GM12892 (cell line): Measurements from ENCODE around the gene GABPB2.

ENCODE experiments used
- POLR2A ChIP-seq: IDR thresholded peaks from 2 replicates; pipeline ENCODE4 v1.6.1; 2011; ENCODE audit warnings: low read depth, low read length, control low read depth
- POLR2AphosphoS5 ChIP-seq: IDR thresholded peaks from 2 replicates; pipeline ENCODE4 v1.6.1; 2011; ENCODE audit warnings: low read depth, low read length, control low read depth

DNA sequence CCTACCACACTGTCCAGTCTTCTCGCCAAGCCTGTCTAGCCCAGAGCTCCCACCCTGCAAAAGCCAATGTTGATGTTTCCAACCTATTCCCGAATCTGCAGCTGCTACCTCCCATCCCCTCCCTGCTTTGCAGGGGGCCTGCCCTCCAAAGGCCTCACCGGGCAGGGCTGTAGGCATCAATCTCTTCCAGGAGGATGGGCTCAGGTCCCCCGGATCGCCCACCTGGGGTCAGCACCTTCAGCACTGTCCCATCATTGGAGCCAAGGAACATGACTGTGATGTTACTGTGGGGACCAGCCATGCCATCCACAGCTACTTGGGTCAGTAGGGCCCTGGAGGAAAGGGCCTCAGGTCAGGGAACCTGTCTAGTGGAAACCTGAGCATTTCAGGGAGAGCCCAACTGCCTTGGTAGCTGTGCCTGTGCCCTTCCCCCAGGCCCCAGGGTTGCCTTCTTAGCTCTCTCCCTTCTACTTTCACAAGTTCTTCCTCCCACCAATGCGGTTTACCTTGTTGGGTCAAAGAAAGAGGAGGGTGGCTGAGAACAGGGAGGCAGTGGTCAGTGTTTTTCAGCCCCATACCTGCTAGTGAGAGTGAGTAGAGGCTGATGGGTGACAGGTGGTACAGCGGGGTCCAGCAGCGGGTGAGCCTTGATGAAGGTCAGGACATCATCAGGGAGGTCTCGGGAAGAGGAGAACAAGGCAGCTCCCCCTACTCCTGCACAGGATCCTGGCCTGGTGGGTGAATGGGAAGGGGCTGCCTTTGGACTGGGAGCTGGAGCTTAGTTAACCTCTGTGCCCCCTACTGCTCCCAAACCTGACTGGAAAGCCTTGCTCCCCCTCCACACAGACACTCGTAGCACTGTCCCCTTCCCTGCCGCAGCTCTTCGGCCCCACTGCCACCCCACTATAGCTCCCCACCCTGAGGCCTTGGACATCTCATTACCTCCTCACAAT lies 65.1 kb downstream of the GABPB2 start:
- TF ChIP-seq POLR2A, result no peak
- TF ChIP-seq POLR2AphosphoS5, result no peak
